AML-193 (cell line): Measurements from ENCODE around the gene DDX1.
"Not testable (repeated sequence)": the region's sequence is repeated elsewhere in the genome, so short reads cannot be mapped to it uniquely, and the experiment has no call there.

Experiments
- DNase-seq, 2 experiments: peaks; one replicate each; lab custom pipeline; 2025; lab: John Stamatoyannopoulos, UW

Gene DDX1

DNA sequence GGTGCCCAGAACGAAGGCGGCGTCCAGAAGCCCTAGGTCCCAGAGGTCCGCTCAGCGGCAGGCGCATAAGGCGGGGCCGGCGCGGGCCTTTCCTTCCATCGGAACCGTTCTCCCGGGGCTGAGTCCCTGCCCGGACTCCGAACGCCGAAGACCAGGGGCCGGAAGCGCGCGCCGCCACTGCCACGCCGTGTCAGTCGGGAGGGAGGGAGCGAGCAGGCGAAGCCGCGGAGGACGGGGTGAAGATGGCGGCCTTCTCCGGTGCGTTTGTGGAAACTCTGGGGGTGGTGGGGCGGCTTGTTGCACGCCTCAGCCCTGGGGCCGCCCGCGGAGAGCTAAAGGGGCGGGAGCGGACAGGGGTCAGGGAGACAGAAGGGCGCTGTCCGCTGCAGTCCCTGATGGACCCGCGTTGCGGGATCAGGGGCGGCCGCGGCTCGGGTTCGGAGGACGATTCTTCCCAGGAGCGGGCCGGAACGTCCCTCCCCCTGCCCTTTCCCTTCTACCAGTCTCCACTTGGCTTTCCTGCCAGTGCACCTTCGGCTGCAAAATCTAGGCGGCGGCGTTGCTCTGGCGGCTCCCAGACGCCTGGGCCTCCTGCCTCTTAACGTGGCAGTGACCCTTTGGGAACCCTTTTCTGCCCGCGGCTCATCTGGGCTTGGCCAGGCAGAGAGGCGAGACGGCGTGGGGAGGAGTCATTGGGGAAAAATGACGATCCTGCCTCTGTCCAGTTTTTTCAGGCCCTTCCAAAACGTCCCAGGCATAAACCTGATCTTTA, at the start of gene DDX1:
DDX1 (plus strand) TSS at position 177 of the 772 bp plus-strand sequence; CDS start at position 243, 66 bp downstream.
- peak; percentile 70 to 76 for DNase-seq

DNA sequence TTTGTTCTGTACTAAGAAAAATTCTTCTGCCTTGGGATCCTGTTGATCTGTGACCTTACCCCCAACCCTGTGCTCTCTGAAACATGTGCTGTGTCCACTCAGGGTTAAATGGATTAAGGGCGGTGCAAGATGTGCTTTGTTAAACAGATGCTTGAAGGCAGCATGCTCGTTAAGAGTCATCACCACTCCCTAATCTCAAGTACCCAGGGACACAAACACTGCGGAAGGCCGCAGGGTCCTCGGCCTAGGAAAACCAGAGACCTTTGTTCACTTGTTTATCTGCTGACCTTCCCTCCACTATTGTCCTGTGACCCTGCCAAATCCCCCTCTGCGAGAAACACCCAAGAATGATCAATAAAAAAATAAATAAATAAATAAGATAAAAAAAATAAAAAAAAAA, 49.4 kb upstream of the DDX1 start:
- DNase-seq = not testable (repeated sequence)

DNA sequence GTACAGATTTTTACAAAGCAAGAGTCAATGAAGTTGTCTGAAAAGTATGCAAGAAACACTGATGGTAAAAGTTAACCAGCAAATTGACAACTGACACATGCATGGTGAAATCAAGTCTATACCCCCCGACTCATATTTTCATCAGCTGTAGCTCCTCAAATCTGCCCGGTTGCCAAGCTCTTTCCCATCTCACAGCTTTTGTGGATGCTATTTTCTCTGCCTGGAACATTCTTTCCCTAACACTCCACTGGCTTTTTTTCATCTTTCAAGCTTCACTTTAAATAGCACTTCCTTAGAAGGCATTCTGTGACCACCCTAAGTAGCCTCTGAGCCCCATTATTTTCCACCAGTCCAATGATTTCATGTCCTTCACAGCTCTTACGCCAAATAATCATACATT, 48.6 kb upstream of the DDX1 start:
- DNase-seq = no peak

DNA sequence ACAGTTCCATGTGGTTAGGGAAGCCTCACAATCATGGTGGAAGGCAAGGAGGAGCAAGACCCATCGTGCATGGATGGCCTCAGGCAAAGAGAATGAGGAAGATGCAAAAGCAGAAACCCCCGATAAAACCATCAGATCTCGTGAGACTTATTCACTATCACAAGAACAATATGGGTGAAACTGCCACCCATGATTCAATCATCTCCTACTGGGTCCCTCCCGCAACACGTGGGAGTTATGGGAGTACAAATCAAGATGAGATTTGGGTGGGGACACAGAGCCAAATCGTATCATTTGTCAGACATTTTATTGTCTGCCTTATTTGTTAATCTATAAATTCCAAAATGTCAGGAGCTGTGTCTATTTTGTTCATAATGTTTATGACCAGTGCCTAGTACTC, 48.1 kb upstream of the DDX1 start:
- DNase-seq = no peak

DNA sequence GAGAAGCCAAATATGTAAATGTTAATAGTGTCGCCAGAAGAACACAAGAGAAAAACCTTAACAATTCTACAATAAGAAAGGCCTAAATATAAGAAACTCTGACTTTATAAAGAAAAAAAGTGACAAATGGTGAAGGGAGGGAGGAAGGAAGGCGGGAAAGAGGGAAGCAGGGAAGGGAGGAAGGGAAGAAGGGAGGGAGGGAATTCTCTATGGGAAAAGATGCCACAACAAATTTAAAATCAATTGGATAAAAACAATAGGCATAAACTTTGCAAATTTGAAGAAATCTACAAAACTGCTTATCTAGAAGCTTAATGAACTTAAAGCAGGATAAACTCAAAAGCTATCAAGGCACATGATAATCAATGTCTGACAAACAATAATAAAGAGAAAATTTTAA, 47.4 kb upstream of the DDX1 start:
- DNase-seq = no peak

DNA sequence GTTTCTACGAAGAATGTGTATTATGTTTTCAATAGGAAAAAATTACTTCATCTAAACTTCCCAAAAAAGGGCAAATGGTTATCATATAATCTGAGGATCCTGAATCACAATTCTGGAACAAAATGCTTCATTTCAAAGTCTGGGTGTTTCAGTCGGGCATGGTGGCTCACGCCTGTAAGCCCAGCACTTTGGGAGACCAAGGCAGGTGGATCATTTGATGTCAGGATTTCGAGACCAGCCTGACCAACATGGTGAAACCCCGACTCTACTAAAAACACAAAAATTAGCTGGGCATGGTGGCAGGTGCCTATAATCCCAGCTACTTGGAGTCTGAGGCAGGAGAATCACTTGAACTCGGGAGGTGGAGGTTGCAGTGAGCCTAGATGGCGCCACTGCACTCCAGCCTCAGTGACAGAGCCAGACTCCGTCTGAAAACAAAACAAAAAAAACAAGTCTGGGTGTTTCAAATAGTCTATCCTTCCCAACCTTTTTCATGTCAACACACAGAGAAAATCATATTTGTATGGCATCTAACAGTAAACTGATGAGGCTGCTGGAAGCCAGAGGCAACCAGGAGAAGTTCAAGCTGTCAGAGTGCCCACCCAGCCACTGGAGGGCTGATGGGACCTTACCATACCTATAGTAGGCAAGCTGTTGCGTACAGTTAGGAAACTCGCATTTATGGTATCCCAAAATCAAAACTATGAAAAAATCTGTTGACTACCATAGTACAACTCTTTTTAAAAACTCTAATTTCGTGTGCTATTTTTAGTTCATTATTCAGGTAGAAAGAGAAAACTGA, 45.2 kb upstream of the DDX1 start:
- no peak for DNase-seq

DNA sequence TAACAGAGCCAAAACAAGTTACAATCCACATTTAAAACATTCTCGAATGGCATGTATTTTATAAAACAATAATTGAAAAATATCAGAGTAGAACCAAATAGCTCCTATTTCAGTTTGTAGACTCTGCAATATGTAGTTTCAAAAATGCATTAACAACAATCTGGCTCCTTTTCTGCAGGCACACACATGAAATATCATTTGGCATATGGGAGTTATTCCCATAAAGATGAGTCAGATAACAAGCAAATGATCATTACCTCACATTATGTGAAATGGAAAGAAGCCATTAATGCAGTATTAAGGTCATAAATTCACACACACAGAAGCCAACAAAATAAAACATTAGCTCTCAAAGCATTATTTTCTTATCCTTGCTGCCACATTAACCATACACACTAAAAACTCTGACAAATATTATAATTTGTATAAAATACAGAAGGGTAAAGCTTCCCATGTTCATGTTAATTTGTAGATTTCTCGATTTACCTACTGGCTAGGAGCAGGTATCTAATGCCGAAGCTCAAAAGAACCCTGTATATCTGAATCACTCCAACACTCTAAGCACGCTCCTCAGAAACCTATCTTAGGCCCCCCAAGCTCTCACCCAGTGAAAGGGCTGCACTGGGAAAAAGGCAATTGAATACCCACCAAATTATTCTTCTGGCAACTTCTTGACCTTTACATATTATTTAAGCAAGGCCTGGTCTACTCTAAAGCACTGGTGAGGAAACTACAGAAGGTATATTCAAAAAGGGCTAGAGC, 44.4 kb upstream of the DDX1 start:
- no peak for DNase-seq

DNA sequence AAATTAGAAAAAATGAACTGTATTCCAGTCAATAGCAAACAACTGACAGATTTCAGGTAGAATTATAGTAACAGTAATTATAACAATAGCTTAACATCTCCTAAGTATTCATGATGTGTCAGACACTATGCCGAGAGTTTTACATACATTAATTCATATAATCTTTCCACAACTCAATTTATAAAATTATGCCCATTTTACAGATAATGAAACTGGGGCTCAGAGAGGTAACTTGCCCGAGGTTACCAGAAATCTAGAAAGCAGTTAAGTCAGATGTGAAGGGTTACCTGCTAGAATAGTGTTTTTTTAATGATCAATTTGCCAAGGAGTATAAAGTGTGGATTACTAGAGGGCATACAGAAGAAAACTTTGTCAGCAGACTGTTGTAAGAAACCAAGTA, 42.7 kb upstream of the DDX1 start:
- no peak for DNase-seq

DNA sequence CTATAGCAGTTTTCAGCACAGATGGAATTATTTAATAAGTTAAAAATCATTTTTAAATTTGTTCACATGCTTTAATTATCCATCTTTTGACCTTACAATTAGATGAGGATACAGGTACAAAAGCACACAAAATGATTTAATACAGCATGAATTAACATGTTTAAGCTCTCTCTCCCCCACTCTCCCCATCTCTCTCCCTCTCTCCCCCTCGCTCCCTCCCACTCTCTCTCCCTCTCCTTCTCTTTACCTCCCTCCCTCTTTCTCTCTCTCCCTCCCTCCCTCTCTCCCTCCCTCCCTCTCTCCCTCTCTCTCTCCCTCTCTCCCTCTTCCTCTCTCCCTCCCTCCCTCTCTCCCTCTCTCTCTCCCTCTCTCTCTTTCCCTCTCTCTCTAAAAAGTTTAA, 38.1 kb upstream of the DDX1 start:
- no peak for DNase-seq

DNA sequence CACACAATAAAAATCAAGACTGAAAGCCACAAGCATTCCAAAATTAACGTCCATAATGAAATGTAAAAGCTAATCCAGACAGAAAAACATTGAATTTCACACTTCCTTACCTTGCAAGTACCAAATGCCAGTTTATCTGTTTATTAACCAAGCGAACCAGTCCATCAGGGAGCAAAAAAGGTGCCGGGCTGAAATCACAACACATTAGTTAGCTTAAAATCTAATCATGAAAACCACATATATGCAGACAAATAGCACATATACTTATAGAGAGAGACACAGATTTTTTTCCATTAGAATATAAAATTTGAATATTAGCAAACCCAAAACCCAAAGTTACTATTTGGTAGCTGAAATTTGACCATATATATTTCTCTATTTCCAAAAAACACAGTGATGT, 37.7 kb upstream of the DDX1 start:
- DNase-seq = no peak

DNA sequence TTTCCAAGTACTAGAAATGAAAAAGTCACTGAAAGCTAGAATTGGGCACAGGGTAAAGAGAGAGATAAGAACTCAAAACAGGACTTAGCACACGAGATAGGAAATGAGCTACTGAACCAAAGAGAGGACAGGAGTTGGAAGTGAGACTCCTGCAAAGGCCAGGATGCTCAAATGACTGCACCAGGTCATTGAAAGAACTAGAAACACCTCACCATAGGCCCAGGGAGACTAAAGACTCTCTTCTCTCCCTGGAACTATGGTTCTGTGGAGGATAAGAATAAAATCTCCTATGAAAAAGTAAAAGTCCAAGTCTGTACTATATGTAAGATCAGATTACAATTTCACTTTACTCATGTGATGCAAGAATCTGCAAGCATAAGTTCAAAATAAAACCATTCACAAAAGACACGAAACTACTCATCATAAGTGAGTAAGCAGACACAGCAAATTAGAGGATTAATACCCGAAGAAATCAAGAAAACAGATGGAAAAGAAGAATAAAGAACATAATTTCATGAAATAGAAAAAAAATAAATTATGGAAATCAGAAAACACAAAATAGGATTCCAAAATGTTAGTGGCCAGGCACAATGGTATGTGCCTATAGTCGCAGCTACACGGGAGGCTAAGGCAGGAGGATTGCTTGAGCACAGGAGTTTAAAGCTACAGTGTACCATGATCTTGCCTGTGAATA, 37.0 kb upstream of the DDX1 start:
- DNase-seq = no peak

DNA sequence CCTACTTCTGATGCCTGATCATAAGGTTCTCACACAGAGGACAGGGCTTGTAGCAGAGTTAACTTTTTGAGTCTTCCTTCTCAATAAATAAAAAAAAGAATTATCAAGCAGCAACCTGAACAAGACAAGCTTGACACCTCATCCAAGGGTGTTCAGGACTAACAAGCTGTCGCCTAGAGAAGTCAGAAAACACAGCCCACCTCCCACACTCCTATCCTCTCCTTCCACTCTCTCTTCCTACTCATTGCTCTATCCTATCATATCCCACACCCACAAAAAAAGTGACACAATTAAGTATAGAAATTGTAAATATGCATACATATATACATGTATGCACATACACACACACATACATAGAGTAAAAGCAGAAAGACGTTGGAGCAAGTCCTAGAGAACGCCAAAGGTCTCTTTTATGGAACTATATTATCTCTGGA, 35.9 kb upstream of the DDX1 start:
- no peak for DNase-seq

DNA sequence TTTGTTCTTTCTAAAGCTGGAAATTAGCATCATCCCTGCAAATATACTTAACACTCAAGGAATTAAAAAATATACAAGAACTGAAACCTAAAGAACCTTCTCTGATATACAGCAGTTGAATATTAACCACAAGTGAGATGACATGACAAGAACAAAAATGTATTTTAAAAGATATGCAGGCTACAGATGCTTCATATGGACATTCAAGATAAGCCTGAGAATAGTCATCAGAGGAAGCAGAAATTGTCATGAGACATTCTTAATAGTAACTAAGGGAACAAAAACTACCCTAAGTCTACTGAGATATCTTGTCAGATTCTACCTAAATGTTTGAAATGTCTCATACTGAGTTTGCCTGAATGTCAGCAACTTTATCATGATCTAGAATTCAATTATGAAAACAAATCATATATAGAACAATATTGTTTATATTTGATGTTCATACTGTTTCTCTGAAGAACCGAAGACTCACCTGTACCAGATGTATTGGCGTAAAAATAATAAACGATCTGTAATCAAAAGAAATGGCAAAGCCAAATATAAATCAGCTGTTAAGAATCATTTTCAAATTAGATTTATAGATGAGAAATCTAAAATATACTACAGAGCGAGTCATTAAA, 35.2 kb upstream of the DDX1 start:
- DNase-seq = no peak

DNA sequence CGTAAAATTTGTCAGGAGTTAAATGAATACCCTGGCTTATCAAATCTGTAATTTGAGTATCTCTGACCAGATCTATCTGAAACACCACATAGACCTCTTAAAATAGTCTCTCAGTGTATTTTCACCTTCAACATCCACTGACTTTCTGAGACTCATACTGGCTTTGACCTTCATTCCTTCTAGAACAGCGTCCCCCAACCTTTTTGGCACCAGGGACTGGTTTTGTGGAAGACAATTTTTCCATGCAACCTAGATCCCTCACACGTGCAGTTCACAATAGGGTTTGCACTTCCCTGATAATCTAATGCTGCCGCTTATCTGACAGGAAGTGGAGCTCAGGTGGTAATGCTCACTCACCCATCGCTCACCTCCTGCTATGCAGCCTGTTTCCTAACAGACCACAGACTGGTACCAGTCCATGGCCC, 33.8 kb upstream of the DDX1 start:
- DNase-seq = no peak

DNA sequence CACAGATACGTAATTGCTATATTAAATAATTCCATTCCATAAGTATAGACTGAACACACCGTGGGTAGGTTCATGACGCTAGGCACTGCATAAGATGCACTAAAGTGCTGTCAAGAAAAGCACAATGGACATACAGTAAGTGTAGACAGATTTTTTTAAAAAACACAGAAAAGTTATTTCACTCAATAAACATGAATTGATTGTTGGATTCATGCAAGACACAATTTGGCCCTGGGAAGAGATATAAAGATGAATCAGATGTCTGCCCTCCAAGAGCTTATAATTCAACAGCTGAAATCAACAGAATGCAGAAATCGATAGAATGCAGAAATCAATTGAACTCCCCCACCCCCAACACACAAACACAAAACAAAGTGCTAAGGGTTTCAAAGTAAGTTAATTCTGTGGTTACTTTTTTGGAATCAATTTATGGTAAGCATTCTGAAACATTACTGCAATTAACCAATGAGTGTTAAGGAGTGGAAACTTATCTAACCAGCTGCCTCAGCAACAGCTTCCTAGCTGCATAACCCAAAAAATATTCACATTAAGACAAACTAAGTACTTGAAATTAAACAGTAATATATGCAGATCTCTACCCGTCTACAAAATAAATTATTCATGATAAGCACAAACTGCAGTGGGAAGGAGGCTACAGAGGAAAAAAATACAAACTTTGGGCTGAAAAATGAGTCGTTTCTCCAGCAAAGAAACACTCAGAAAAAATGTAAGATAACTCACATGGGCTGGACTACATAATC, 32.1 kb upstream of the DDX1 start:
- DNase-seq = no peak

DNA sequence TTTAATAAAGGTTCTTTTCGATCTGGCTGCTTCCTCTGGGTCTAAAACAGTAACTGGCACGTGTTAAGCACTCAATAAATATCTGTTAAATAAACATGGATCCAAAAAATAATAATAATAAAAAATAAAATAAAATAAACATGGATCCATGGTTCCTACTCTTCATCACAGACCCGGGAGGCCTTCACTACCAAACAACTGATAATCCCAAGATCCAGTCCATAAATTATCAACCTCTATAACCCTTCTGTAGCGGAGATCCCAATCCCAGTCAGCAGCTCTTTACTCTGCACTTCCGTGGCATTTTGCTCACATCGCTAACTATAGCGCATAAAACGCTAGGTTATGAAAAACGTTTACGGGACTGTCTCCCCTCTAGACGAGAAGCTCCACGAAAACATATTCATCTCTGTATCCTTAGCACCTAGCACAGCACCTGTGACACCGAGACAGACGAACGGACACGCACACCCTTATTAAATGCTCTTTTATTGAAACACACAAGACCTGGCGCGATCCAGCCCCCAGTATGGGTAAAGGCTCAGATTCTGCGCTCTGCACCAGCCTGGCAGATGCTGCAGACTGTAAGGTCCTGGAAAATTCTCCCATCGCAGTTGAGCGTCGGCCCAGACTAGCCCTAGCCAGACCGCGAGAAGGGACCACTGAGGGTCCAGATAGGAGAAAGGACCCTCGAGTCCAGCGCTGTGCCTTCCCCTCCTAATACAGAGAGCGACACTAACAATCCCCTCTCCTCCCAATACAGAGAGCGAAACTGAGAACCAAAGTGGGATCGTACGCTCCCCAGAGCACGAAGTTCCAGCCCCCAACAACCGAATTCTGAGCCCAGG, 31.3 kb upstream of the DDX1 start:
- DNase-seq = peak in 1 of 2 experiments; percentile 15

DNA sequence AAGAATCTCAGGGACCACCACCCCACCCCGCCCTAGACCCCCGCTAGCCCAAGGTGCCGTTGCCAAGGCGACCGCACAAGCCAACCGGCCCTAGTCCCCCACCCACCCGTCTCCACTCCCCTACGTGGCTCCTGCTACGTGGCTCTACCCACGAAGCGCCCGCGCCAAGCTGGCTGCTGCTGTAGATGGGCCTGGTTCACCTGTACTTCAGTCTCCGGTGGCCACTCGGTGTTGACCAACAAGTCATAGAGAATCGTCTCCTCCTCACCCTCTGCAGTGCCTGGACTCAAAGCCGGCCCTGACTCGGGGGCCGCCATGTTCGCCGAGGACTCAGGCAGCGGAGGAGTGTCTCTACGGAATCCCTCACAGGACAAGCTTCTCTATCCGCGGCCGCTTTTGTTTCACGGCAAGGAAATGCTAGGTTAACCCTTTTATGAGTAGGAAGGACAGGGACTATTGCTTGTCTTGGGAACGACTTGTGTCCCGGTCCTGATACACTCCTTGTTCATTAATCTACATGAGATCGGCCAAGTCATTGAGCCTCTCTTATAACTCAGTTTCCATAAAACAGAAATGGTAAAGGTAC, 30.6 kb upstream of the DDX1 start, which contains the start of gene NBAS:
NBAS (minus strand) TSS at position 347 of the 586 bp plus-strand sequence; CDS start at position 317, 30 bp downstream.
- peak; percentile 72 to 74 for DNase-seq

DNA sequence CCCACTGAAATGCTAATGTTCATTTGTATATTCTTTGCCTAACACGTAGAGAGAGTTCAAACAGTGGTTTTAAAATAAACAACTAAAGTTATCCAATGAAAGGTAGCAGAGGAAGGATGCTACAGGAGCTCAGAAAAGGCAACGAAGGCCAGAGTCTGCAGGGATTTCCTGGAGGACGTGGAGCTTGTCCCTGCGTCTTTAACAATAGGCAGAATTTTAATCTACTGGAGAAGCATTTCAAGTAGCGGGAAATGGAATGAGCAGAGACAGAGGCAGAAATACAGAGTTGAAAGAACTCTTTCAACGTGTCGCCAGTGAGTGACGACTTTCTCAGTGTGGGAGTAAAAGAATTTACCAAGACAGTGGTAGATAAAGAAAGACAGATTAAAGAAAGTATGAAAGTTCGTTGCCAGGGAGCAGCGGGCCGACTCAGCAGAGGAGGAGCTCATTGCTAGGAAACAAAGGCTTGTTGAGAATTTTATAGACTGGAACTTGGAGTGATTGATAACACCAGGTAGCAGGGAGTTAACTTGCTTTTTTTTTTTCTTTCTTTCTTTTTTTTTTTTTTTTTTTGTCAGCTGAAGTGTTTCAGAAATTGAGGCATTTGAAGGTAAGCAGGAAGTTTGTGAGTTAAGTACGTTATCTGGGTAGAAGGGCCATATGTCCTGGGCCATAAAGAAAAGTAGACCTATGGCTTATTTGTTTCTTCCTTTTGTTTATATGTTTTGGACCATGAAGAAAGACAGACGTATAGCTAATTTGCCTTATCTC, 29.9 kb upstream of the DDX1 start:
- peak; percentile 38 to 41 for DNase-seq
